DOHH2 (cell line): ENCODE measurements around the gene PCGF3.

Experiments
- H3F3A ChIP-seq: fragments of 200-600 bp; sonication (generic), shearing (Covaris generic); 2 replicates; pipeline ENCODE4 v1.6.0; 2016; ENCODE audit warnings: antibody characterized with exemption, mild to moderate bottlenecking; ENCODE audit not compliant: control insufficient read depth, insufficient read depth
- H3K27ac ChIP-seq: fragments of 200-600 bp; sonication (generic); 2 replicates; pipeline ENCODE4 v1.5.1; 2014; ENCODE audit warnings: low read depth, mild to moderate bottlenecking, low read length, moderate library complexity
- H3K27me3 ChIP-seq: fragments of 200-600 bp; sonication (generic); 2 replicates; pipeline ENCODE4 v1.6.1; 2014; ENCODE audit warnings: mild to moderate bottlenecking, low read length, mixed read lengths; ENCODE audit not compliant: control insufficient read depth
- H3K36me3 ChIP-seq: fragments of 200-600 bp; sonication (generic); 2 replicates; pipeline ENCODE4 v1.6.1; 2014; ENCODE audit warnings: mild to moderate bottlenecking, low read length, moderate library complexity, mixed read lengths; ENCODE audit not compliant: control insufficient read depth
- H3K4me1 ChIP-seq: fragments of 200-600 bp; sonication (generic); 2 replicates; pipeline ENCODE4 v1.6.1; 2014; ENCODE audit warnings: mild to moderate bottlenecking, low read length, mixed read lengths; ENCODE audit not compliant: control insufficient read depth
- H3K4me2 ChIP-seq: fragments of 200-600 bp; sonication (generic); 2 replicates; pipeline ENCODE4 v1.6.0; 2014; ENCODE audit warnings: mild to moderate bottlenecking, low read length, moderate library complexity
- H3K4me3 ChIP-seq: fragments of 200-600 bp; sonication (generic); 2 replicates; pipeline ENCODE4 v1.5.1; 2014; ENCODE audit warnings: mild to moderate bottlenecking, low read length, mixed read lengths
- H3K79me2 ChIP-seq: fragments of 200-600 bp; sonication (generic); 2 replicates; pipeline ENCODE4 v1.6.1; 2014; ENCODE audit warnings: mild to moderate bottlenecking, low read length, mixed read lengths; ENCODE audit not compliant: control insufficient read depth
- H3K9me2 ChIP-seq: fragments of 200-600 bp; sonication (generic); replicated peaks from 2 replicates; pipeline ENCODE4 v1.6.1; 2014; ENCODE audit warnings: mild to moderate bottlenecking, low read length, mixed read lengths; ENCODE audit not compliant: control insufficient read depth
- H3K9me3 ChIP-seq: fragments of 200-600 bp; sonication (generic); 2 replicates; pipeline ENCODE4 v1.6.1; 2014; ENCODE audit warnings: antibody characterized with exemption, low read length, mixed read lengths; ENCODE audit not compliant: control insufficient read depth, insufficient read depth
- H4K20me1 ChIP-seq: fragments of 200-600 bp; sonication (generic); 2 replicates; pipeline ENCODE4 v1.6.0; 2014; ENCODE audit warnings: low read depth, mild to moderate bottlenecking, antibody characterized with exemption, low read length, moderate library complexity; ENCODE audit not compliant: control insufficient read depth, insufficient read depth
- CTCF ChIP-seq: fragments of 200-600 bp; sonication (generic); IDR thresholded peaks from one replicate; pipeline ENCODE4 v1.5.1; 2014; ENCODE audit warnings: antibody characterized with exemption, mild to moderate bottlenecking, low read depth, low read length; ENCODE audit not compliant: poor library complexity, severe bottlenecking
- EZH2phosphoT487 ChIP-seq: fragments of 200-600 bp; sonication (generic); IDR thresholded peaks from 2 replicates; pipeline ENCODE4 v1.6.1; 2017; ENCODE audit warnings: borderline replicate concordance, mild to moderate bottlenecking, antibody characterized with exemption, low read length, moderate library complexity, mixed read lengths

The PCGF3 gene

GRCh38 chr4:684623-685327, 20.9 kb upstream of the PCGF3 start:
- H3K9me2 ChIP-seq, result no peaks in the 10 kb centered on the region
- H3F3A ChIP-seq, result no peaks in the 10 kb centered on the region
- H3K4me3 ChIP-seq, result no peak overlapping the region
- no peaks in the 10 kb centered on the region for H3K9me3 ChIP-seq
- no peaks in the 10 kb centered on the region for H3K27me3 ChIP-seq
- TF ChIP-seq EZH2phosphoT487, result no peak
- H3K4me1 ChIP-seq, result peaks cover 32% of the 10 kb centered on the region
- no peaks in the 10 kb centered on the region for H3K36me3 ChIP-seq
- H3K27ac ChIP-seq, result no peak overlapping the region
- no peaks in the 10 kb centered on the region for H3K79me2 ChIP-seq
- H3K4me2 ChIP-seq, result no peak overlapping the region
- no peaks in the 10 kb centered on the region for H4K20me1 ChIP-seq

GRCh38 chr4:685679-686412, 19.8 kb upstream of the PCGF3 start:
- no peak overlapping the region for H3K4me2 ChIP-seq
- no peaks in the 10 kb centered on the region for H3F3A ChIP-seq
- H4K20me1 ChIP-seq, result no peaks in the 10 kb centered on the region
- no peaks in the 10 kb centered on the region for H3K79me2 ChIP-seq
- H3K9me3 ChIP-seq, result no peaks in the 10 kb centered on the region
- no peak overlapping the region for H3K27ac ChIP-seq
- H3K36me3 ChIP-seq, result no peaks in the 10 kb centered on the region
- H3K27me3 ChIP-seq, result no peaks in the 10 kb centered on the region
- H3K9me2 ChIP-seq, result no peaks in the 10 kb centered on the region
- no peak overlapping the region for H3K4me3 ChIP-seq
- H3K4me1 ChIP-seq, result peaks cover 22% of the 10 kb centered on the region
- TF ChIP-seq EZH2phosphoT487 (no peak), CTCF (no peak)

- TF ChIP-seq CTCF (no peak), EZH2phosphoT487 (no peak)
- Histone ChIP-seq H3K27me3 (no peaks in the 10 kb centered on the region), H3K9me3 (no peaks in the 10 kb centered on the region), H3K4me3 (no peak overlapping the region), H3K36me3 (no peaks in the 10 kb centered on the region), H4K20me1 (no peaks in the 10 kb centered on the region), H3K27ac (no peak overlapping the region), H3F3A (no peaks in the 10 kb centered on the region), H3K79me2 (no peaks in the 10 kb centered on the region), H3K4me1 (peaks cover 18% of the 10 kb centered on the region), H3K4me2 (no peak overlapping the region), H3K9me2 (no peaks in the 10 kb centered on the region)
These were observed 19.1 kb upstream of the PCGF3 start for GRCh38 chr4:686413-687040.
